Ovary (tissue), 3 donors: ENCODE results near the gene MBD3.

Experiments
- CTCF ChIP-seq, 3 donors: fragments of 450-650 bp in 2 of 3; fragments of 200-600 bp in 1 of 3; IDR thresholded peaks; one replicate each; pipeline versions ENCODE4 v1.5.1 to v1.8.0; 2016 to 2022; ENCODE audit warnings: antibody characterized with exemption in 3 of 3, mild to moderate bottlenecking in 1 of 3
- EP300 ChIP-seq: sonication (generic); formaldehyde crosslinking; IDR thresholded peaks from one replicate; pipeline ENCODE4 v1.6.1; 2017; ENCODE audit warnings: antibody characterized with exemption
- POLR2A ChIP-seq: fragments of 450-650 bp; IDR thresholded peaks from one replicate; pipeline ENCODE4 v1.6.1; 2017; ENCODE audit warnings: antibody characterized with exemption, mild to moderate bottlenecking, moderate library complexity
- donor health status: DM: no; HTN: no; CAD: no.

GRCh38 chr19:1566392-1567115, 26.1 kb downstream of the MBD3 start:
- TF ChIP-seq POLR2A (peak; percentile 52), CTCF (IDR thresholded peaks at IDR 0.05) (no peak), EP300 (no peak)
